Activated naive CD8-positive, alpha-beta T cell (primary cell): ENCODE data around the gene INVS.

Experiments used
- H3K27ac Mint-ChIP-seq: one replicate; pipeline ENCODE4 v1.8.0; 2021; ENCODE audit warnings: mixed read lengths
- H3K27me3 Mint-ChIP-seq: one replicate; pipeline ENCODE4 v1.8.0; 2021; ENCODE audit warnings: mixed read lengths
- H3K36me3 Mint-ChIP-seq: one replicate; pipeline ENCODE4 v1.8.0; 2021; ENCODE audit warnings: mixed read lengths
- H3K4me1 Mint-ChIP-seq: one replicate; pipeline ENCODE4 v1.8.0; 2021; ENCODE audit warnings: low read depth, mixed read lengths
- H3K4me3 Mint-ChIP-seq: one replicate; pipeline ENCODE4 v1.8.0; 2021; ENCODE audit warnings: mild to moderate bottlenecking, mixed read lengths
- H3K9me3 Mint-ChIP-seq: one replicate; pipeline ENCODE4 v1.8.0; 2021; ENCODE audit warnings: low read depth, mixed read lengths

Gene INVS

GRCh38 chr9:100285080-100285479, 186.0 kb downstream of the INVS start:
- H3K4me1 Mint-ChIP-seq: no peaks in the 10 kb centered on the region
- no peak overlapping the region for H3K27ac Mint-ChIP-seq
- H3K27me3 Mint-ChIP-seq: no peaks in the 10 kb centered on the region
- peaks cover 59% of the 10 kb centered on the region for H3K36me3 Mint-ChIP-seq
- H3K4me3 Mint-ChIP-seq: no peak overlapping the region
- peaks cover 22% of the 10 kb centered on the region for H3K9me3 Mint-ChIP-seq

- no peak overlapping the region for H3K4me3 Mint-ChIP-seq
These were observed 186.6 kb downstream of the INVS start for GRCh38 chr9:100285601-100286000.

GRCh38 chr9:100286257-100286656, 187.2 kb downstream of the INVS start:
- Mint-ChIP-seq H3K27me3 (no peaks in the 10 kb centered on the region), H3K9me3 (peaks cover 22% of the 10 kb centered on the region), H3K4me3 (no peak overlapping the region), H3K36me3 (peaks cover 61% of the 10 kb centered on the region), H3K27ac (no peak overlapping the region), H3K4me1 (no peaks in the 10 kb centered on the region)

More at GRCh38 chr9:100285601-100286000, 186.6 kb downstream of the INVS start:
- peaks cover 60% of the 10 kb centered on the region for H3K36me3 Mint-ChIP-seq
- H3K4me1 Mint-ChIP-seq: no peaks in the 10 kb centered on the region
- H3K9me3 Mint-ChIP-seq: peaks cover 22% of the 10 kb centered on the region
- no peaks in the 10 kb centered on the region for H3K27me3 Mint-ChIP-seq
- no peak overlapping the region for H3K27ac Mint-ChIP-seq

GRCh38 chr9:100287186-100287585, 188.1 kb downstream of the INVS start:
- Mint-ChIP-seq H3K36me3 (peaks cover 62% of the 10 kb centered on the region), H3K4me1 (no peaks in the 10 kb centered on the region), H3K27me3 (no peaks in the 10 kb centered on the region), H3K27ac (no peak overlapping the region), H3K4me3 (no peak overlapping the region), H3K9me3 (peaks cover 22% of the 10 kb centered on the region)

GRCh38 chr9:100290714-100291113, 191.7 kb downstream of the INVS start:
- Mint-ChIP-seq H3K9me3 (peaks cover 10% of the 10 kb centered on the region), H3K4me3 (no peak overlapping the region), H3K4me1 (no peaks in the 10 kb centered on the region), H3K27ac (no peak overlapping the region), H3K36me3 (peaks cover 41% of the 10 kb centered on the region), H3K27me3 (no peaks in the 10 kb centered on the region)

- Mint-ChIP-seq H3K27ac (no peak overlapping the region), H3K9me3 (peaks cover 4% of the 10 kb centered on the region), H3K4me1 (no peaks in the 10 kb centered on the region), H3K36me3 (peaks cover 28% of the 10 kb centered on the region), H3K4me3 (no peak overlapping the region), H3K27me3 (no peaks in the 10 kb centered on the region)
These were observed 193.4 kb downstream of the INVS start for GRCh38 chr9:100292414-100292813.

GRCh38 chr9:100294341-100294740, 195.3 kb downstream of the INVS start:
- Mint-ChIP-seq H3K4me3 (no peak overlapping the region), H3K36me3 (peaks cover 14% of the 10 kb centered on the region), H3K4me1 (no peaks in the 10 kb centered on the region), H3K9me3 (no peaks in the 10 kb centered on the region), H3K27ac (no peak overlapping the region), H3K27me3 (no peaks in the 10 kb centered on the region)

- Mint-ChIP-seq H3K4me1 (no peaks in the 10 kb centered on the region), H3K9me3 (no peaks in the 10 kb centered on the region), H3K27me3 (no peaks in the 10 kb centered on the region), H3K27ac (peak overlapping the region; percentile 34), H3K36me3 (peaks cover 11% of the 10 kb centered on the region), H3K4me3 (no peak overlapping the region)
These were observed 195.8 kb downstream of the INVS start for GRCh38 chr9:100294806-100295205.

GRCh38 chr9:100295240-100295639, 196.2 kb downstream of the INVS start:
- peak overlapping the region; percentile 34 for H3K27ac Mint-ChIP-seq
- H3K9me3 Mint-ChIP-seq: no peaks in the 10 kb centered on the region
- no peaks in the 10 kb centered on the region for H3K4me1 Mint-ChIP-seq
- H3K36me3 Mint-ChIP-seq: peaks cover 7% of the 10 kb centered on the region
- no peaks in the 10 kb centered on the region for H3K27me3 Mint-ChIP-seq
- H3K4me3 Mint-ChIP-seq: no peak overlapping the region

- Mint-ChIP-seq H3K27me3 (no peaks in the 10 kb centered on the region), H3K27ac (peak overlapping the region; percentile 24), H3K9me3 (no peaks in the 10 kb centered on the region), H3K36me3 (peaks cover 5% of the 10 kb centered on the region), H3K4me3 (no peak overlapping the region), H3K4me1 (no peaks in the 10 kb centered on the region)
These were observed 197.4 kb downstream of the INVS start for GRCh38 chr9:100296407-100296806.

GRCh38 chr9:100298378-100298777, 199.3 kb downstream of the INVS start:
- Mint-ChIP-seq H3K27me3 (no peaks in the 10 kb centered on the region), H3K9me3 (no peaks in the 10 kb centered on the region), H3K27ac (peak overlapping the region; percentile 58), H3K36me3 (peaks cover 4% of the 10 kb centered on the region), H3K4me1 (peaks cover 3% of the 10 kb centered on the region), H3K4me3 (no peak overlapping the region)

- Mint-ChIP-seq H3K4me3 (no peak overlapping the region), H3K27me3 (no peaks in the 10 kb centered on the region), H3K27ac (peak overlapping the region; percentile 62), H3K36me3 (peaks cover 11% of the 10 kb centered on the region), H3K9me3 (no peaks in the 10 kb centered on the region), H3K4me1 (peaks cover 9% of the 10 kb centered on the region)
These were observed 204.7 kb downstream of the INVS start for GRCh38 chr9:100303747-100304146.

- H3K4me3 Mint-ChIP-seq: no peak overlapping the region
- peaks cover 19% of the 10 kb centered on the region for H3K36me3 Mint-ChIP-seq
- H3K9me3 Mint-ChIP-seq: no peaks in the 10 kb centered on the region
- no peaks in the 10 kb centered on the region for H3K27me3 Mint-ChIP-seq
- H3K4me1 Mint-ChIP-seq: peaks cover 22% of the 10 kb centered on the region
- no peak overlapping the region for H3K27ac Mint-ChIP-seq
These were observed 207.2 kb downstream of the INVS start for GRCh38 chr9:100306283-100306682.

GRCh38 chr9:100307080-100307479, 208.0 kb downstream of the INVS start:
- Mint-ChIP-seq H3K36me3 (peaks cover 25% of the 10 kb centered on the region), H3K27me3 (no peaks in the 10 kb centered on the region), H3K27ac (no peak overlapping the region), H3K4me3 (no peak overlapping the region), H3K9me3 (no peaks in the 10 kb centered on the region), H3K4me1 (peaks cover 28% of the 10 kb centered on the region)

GRCh38 chr9:100308965-100309564, 210.0 kb downstream of the INVS start:
- H3K27me3 Mint-ChIP-seq: no peaks in the 10 kb centered on the region
- H3K36me3 Mint-ChIP-seq: peaks cover 26% of the 10 kb centered on the region
- H3K9me3 Mint-ChIP-seq: no peaks in the 10 kb centered on the region
- no peak overlapping the region for H3K27ac Mint-ChIP-seq
- no peak overlapping the region for H3K4me3 Mint-ChIP-seq
- H3K4me1 Mint-ChIP-seq: peaks cover 30% of the 10 kb centered on the region

GRCh38 chr9:100309992-100310391, 210.9 kb downstream of the INVS start:
- Mint-ChIP-seq H3K4me3 (no peak overlapping the region), H3K9me3 (no peaks in the 10 kb centered on the region), H3K27ac (no peak overlapping the region), H3K36me3 (peaks cover 32% of the 10 kb centered on the region), H3K4me1 (peaks cover 34% of the 10 kb centered on the region), H3K27me3 (no peaks in the 10 kb centered on the region)
